NCI-H1694 treated with DMSO at 0.1 percent for 48 hours (cell line): Measurements from ENCODE around the gene TRIO.
A peak's percentile ranks its signal among the peaks of the same experiment; 100 is the strongest.

Experiments
- DNase-seq: peaks from one replicate; lab custom pipeline; 2025; lab: John Stamatoyannopoulos, UW

The TRIO gene

GRCh38 chr5:14147210-14147609, 4.1 kb downstream of the TRIO start:
- DNase-seq = no peak

GRCh38 chr5:14148483-14148882, 5.3 kb downstream of the TRIO start:
- DNase-seq = no peak

DNA sequence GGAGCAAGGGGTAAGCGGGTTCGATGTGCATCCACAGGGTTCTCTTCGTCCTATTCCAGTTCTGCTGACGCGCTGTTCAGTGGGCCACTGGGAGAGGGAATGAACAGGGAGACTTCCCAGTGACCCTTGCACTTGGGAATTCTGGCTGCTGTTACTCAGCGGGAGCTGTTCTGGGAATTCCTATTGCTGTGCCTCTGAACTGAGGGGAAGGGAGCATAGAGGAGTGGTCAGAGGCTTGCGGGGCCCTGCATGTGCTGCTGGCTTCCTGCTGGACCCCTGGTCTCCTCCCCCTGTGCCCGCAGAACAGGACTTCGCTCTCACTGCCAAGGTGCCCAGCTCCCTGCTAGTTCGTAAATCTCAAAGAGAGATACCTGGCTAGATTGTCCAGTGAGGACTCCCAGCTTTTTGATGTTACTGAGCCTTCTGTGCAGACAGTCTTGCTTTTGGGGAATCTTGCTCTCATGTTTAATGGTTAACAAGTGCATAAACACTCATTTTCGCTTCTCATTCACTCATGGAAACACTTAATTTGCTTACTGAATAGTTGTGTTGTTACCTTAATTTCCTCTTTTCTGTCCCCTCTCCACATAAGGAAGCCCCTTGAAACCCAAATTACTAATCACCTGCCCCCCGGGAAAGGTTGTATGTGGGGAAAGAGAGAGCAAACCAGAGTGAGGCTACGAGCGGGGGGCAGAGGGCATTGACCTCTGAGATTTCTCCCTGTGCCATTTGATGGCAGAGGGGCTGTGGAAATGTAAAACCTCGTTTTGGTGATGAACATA, 5.9 kb downstream of the TRIO start:
- no peak for DNase-seq

DNA sequence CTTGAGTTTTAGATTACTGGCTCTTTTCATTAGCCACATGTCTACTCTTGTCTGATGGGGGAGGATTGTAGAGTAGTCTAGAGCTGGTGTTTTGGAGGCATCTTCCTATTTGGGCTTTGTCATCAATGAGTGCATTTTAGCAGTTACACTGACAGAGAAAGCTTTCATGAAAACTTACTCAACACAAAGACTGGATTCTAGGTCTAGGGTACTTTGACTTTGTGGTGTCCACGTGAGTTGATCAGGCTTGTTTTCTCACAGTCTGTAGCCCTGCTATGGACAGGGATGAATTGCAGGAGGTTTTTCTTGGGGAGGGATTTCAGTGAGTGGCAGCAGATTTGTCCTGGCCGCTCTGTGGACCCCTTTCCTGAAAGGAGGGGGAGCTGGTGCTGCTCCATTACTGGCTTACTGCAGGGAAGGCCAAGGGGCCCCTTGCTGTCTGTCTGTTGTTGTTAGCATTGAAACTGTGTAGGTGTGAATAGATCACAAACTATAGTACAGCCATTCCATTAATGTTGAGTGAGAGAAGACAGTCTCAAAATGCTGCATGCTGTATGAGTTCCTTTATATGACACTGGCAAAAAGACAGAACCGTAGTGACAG, 6.6 kb downstream of the TRIO start:
- DNase-seq = no peak

DNA sequence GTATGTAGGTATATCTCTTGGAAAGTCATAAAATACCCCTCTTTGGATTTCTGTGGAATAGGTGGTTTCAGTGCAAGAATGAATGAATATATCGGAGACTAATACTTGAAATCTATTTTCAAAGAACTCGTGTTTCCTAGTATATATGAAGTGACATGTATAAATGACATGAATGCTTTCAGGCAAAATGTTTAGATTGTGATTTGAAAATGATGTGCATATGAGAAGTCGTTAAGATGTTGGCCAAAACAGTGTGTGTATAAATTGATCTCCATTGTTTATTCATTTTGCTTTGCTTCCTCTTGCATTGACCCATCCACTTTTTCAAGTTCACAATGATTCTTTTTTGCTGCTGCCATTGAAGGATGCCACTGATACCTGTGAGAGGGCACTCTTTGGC, 8.3 kb downstream of the TRIO start:
- DNase-seq = no peak

DNA sequence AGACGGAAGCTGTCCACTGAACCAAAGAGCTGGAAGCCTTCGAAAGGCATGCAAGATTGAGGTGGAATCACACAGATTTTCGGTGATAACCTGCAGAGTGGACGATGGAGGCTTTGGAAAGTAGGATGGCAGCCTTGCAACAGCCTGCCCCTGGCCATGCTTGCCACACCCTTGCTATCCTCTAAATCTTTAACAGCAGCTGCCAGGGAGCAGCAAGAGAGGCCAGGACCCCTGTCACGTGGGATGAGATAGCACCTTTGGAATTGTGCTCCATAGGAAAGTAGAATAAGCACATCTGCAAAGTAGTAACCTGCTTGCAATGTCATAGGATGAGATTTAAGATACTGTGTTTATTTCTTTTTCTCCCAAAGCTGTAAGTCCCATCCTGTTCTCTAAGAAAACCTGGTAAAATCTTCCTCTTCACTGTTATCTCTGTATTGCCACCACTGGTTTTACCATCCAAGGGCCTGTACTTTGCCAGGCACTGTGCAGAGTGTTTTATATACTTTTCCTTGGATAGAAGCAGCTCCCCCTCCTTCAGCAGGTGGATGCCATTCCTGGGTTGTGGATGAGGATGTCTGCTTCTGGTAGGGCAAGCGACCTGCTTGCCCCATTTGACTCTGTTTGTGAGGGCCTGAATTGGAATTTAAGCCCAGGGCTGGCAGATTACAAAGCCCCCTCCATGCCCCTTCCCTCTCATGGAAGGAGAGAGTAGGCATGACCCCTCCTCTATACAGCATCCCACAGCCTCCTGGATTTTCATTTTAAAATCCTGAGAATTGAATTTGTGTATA, 10.1 kb downstream of the TRIO start:
- DNase-seq = no peak

DNA sequence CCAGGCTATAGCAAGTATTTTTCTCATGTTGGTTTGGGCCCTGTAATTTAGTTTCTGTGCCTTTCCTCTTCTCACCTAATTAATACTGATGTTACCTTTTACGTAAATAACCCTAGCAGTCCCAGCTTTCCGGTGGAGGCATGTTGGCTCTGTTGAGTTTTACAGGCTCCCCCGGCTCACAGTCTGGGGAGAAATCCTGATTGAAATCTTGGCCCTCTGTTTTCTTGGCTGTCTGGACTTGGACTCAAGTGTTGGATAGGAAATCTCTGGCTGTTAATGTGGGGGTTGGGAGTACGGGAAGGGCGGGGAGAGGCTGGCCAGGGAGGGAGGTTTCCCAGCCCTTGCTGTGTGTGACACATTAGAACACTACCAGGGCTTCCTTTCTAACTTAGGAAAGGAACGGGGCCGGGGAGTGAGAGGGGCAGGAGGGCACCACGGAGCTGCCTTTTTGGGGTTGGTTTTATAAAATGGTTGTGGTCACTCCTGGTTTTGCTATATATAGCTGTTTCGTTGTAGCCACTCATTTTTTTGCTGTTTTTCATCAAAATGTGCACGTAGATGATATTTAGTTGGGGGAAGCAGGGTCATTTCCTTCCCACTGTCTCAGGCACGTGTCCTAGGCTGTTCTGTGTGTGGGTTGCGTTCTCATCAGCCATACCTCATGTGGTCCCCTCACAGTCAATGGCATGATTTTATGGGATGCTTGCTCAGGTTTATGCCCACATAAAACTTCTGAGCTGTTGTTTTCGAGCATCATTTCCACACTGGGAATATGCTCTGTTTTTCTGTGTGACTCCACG, 11.0 kb downstream of the TRIO start:
- no peak for DNase-seq

DNA sequence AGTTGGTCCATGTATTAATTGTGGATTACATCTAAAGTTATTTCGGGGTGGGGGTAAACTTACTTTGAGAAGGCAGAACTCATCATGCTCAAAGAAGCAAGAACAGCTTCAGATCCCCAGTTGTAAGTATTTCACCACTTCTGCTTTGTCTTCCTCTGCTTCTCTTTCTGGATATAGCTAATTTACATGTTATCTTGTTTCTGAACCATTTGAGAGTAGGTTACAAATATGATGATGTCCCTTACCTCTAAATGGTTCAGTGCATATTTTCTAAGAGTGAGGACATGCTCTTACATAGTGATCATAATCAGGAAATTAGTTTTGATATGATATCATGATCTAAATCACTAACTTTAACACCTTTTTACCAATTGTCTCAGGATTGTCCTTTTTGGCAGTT, 11.9 kb downstream of the TRIO start:
- DNase-seq = no peak

DNA sequence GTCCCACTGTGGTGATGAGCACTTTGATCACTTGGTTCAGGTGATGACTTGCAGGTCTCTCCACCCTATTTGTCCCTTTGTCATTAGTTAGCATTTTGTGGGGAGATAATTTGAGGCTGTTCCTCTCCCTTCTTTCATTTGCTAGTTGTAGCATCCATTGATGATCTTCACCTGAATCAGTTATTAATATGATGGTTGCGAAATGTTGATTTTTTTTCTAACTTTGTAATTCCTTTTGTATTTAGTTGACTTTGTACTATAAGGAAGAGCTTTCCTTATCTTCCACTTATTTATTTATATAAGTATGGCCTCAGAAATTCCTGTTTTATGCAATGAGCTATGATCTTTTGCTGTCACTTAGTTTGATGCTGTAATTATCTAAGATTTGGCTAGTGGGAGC, 12.6 kb downstream of the TRIO start:
- no peak for DNase-seq

GRCh38 chr5:14156290-14156649, 13.1 kb downstream of the TRIO start:
- no peak for DNase-seq

DNA sequence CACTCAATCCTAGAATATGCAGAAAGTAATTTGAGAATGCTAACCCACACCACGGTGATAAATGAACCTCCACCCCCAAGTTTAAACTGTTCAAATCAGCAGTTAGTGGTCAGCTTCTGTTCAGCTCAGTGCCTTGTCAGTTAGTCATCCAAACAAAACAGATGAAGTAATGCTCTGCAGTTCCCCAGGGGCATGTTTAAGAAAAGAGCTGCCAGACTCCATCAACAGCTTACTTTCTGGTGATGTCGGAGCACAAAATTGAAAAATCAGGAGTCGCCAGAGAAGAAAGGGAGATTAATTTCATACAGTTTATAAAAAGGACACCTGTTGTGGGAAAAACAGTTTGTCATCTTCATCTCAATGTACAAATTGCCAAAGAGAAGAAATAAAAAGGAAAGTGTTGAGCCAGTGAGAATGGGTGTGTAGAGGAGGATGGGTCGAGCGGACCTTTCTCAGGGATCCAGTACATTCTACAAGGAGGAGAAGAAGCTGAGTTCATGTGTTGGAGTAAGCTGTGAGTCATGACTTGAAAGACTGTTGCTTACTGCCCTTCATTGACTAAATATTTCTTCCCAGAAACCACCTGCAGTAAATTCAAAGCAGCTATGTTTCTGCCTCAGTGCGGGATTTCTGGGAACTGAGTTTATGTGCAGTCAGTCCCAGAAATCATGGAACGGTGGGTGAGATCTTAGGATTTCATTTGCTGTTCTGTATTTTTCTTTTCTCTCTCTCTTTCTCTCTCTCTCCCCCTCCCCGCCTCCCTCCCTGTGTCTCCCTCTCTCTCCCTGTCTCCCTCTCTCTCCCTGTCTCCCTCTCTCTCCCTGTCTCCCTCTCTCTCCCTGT, 13.7 kb downstream of the TRIO start:
- no peak for DNase-seq

DNA sequence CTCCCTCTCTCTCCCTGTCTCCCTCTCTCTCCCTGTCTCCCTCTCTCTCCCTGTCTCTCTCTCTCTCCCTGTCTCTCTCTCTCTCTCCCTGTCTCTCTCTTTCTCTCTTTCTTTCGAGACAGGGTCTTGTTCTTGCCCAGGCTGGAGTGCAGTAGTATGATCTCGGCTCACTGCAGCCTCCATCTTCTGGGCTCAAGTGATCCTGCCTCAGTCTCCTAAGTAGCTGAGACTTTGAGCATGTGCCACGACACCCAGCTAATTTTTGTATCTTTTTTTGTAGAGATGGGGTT, 14.3 kb downstream of the TRIO start:
- DNase-seq = no peak

- DNase-seq = no peak
Observed at GRCh38 chr5:14158890-14159666, 15.9 kb downstream of the TRIO start.

DNA sequence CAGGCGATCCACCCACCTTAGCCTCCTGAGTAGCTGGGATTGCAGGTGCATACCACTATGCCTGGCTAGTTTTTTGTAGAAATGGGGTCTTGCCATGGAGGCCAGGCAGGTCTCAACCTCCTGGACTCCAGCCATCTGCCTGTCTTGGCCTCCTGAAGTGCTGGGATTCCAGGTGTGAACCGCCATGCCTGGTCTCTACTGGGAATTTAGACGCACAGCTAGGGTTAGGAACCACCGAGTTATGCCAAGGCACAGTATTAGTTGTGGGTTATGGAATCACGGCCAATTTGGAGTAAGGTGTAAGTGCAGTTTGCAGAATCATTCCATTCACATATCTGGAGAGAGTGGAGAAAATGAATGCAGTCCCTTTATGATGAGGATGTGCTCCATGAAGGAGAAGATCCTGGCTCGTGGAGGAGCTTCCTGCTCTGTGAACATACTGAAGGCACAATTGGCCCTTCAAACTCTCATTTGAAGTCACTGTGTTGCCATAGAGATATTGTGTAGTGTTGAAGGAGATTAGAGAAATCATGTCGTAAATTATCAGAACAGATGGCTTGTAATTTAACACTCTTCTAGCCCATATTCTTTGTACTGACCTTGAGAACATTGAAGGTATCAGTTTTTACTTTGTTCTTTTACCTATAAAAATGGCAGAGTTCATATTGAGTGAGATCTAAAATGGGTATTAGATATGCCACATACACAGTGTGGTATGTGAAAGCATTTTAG, 18.8 kb downstream of the TRIO start:
- peak; percentile 69 for DNase-seq

DNA sequence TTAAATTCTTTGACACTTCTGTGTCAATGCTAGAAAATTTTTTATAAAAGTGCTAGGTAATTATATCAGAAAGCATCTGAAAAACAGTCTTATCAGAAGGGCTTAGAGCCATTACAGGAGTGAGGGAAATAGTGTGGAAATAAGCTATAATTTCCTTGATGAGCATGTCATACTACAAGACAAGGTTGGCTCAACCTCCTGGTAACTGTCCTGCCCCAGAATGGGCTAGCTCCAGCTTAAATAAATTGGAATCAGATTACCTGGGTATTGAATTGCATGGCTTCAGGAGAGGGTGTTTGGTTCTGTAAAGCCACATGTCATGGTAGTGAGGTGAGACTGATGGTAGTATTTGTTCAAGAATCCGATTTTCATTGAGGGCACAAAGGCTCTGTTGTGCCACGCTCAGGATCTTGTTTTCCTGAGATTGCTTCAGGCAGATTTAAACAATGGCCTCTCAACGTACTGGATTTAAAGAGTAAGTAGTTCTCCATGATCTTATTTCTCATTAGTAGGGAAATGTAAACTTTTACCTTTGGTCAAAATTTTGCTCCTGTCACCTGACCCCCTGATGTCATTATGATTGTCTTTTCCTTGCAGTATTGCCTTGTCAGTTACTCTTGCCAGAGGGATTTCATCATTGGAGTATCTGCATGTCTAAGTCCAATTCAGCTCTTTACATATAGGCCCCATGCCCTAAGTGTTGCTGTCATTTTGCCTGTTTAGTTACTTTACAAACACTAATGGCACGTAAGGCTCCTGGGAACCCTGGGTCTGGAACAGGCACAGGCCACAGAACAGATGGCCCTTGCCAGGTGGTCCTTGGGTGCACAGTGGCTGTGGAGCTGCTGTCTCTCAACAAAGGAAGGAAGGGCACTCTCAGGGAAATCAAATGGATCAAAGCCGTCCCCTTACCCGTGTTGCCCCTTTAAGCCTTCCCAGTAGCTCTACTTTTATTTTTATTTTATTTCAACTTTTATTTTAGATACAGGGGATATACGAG, 21.3 kb downstream of the TRIO start:
- DNase-seq = peak; percentile 30

DNA sequence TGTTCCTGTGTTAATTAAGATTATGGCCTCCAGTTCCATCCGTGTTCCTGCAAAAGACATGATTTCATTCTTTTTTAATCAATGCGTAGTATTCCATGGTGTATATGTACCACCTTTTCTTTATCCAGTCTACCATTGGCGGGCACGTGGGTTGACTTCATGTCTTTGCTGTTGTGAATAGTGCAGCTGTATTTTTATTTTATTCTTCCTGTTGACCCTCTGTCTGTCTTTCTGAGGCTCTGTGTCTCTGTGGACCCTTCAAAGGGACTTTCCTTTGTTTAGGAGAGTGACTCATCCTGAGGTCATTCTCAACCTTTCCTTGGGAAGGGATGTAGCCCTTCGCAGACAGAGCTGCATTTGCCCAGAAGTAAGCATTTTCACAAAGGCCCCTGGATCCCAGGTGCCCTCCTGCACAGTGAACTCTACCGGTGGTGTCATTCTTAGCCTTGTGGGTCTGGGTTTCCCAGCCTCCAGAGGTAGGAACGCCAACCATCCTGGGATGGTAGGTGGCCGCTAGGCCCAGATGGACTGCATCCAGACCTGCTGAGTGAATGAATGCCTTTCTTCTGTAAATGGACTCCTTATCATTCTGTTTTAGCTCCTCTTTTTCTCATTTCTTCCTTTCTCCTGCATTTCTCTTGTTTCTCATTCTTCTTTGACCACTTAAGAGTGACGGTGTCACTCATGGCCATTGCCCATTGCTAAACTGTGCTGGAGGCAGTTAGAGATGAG, 22.4 kb downstream of the TRIO start:
- no peak for DNase-seq

GRCh38 chr5:14166437-14166836, 23.3 kb downstream of the TRIO start:
- no peak for DNase-seq

DNA sequence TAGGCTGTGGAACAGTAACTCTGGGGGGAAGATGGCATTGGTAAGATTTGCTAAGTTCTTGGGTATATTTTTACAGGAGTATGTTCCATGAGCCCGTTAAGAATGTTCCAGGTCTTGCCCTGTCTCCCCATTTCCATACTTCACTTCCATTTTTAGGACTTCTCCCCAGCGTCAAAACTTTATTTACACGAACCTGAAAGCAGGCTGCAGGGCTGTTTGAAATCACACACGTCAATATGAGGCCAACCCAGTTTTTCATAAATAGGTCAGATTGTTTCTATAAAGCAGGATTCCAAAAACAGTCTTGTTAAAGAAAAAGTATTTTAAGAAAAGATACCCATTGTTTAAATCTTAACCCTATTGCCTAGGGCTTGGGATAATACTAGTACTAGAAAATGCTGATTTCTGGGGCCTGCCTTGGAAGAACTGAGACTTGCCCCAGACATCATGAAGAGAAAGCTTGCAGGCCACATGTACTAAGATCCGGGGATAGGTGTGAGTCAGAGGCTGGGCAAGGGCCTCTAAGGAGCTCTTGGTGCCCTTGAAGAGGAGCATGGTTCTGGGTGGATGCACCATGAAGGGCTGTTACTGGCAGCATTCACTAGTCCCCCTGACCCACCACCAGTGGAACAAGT, 24.2 kb downstream of the TRIO start:
- no peak for DNase-seq
